ENCODE measurements around the gene PRAC2.

GRCh38 chr17:48749621-48750553 is 26.9 kb downstream of the PRAC2 start:
- TF ChIP-seq EP300 (IDR thresholded peaks at IDR 0.05; ENCODE audit: borderline replicate concordance in 1 of 2, low read depth in 2 of 2, low read length in 2 of 2) (no peak), TAF1 (IDR thresholded peaks at IDR 0.05; ENCODE audit: low read depth, low read length) (no peak), RXRA (IDR thresholded peaks at IDR 0.05; ENCODE audit: insufficient read depth, low read depth, low read length) (no peak), CREB1 (IDR thresholded peaks at IDR 0.05) (no peak), POLR2A (IDR thresholded peaks at IDR 0.05; ENCODE audit: control extremely low read depth in 1 of 2, low read depth in 2 of 2, low read length in 2 of 2) (no peak), RFX5 (IDR thresholded peaks at IDR 0.05; ENCODE audit: borderline replicate concordance, low read depth, low read length) (no peak), KDM5A (IDR thresholded peaks at IDR 0.05; ENCODE audit: low read length) (no peak)
- TF ChIP-seq, protein P1, sequence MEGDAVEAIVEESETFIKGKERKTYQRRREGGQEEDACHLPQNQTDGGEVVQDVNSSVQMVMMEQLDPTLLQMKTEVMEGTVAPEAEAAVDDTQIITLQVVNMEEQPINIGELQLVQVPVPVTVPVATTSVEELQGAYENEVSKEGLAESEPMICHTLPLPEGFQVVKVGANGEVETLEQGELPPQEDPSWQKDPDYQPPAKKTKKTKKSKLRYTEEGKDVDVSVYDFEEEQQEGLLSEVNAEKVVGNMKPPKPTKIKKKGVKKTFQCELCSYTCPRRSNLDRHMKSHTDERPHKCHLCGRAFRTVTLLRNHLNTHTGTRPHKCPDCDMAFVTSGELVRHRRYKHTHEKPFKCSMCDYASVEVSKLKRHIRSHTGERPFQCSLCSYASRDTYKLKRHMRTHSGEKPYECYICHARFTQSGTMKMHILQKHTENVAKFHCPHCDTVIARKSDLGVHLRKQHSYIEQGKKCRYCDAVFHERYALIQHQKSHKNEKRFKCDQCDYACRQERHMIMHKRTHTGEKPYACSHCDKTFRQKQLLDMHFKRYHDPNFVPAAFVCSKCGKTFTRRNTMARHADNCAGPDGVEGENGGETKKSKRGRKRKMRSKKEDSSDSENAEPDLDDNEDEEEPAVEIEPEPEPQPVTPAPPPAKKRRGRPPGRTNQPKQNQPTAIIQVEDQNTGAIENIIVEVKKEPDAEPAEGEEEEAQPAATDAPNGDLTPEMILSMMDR (IDR thresholded peaks at IDR 0.05; ENCODE audit: control extremely low read depth in 1 of 3, insufficient read depth in 1 of 3, low read depth in 1 of 3, low read length in 3 of 3) = no peak
- TF ChIP-seq, protein P2, sequence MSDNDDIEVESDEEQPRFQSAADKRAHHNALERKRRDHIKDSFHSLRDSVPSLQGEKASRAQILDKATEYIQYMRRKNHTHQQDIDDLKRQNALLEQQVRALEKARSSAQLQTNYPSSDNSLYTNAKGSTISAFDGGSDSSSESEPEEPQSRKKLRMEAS (IDR thresholded peaks at IDR 0.05) = no peak

Measured in H1 (cell line).